NT2/D1 (cell line): ENCODE data around the gene WDR12.
A peak's percentile ranks its signal among the peaks of the same experiment; 100 is the strongest.
"Not testable (repeated sequence)": the region's sequence is repeated elsewhere in the genome, so short reads cannot be mapped to it uniquely, and the experiment has no call there.

Experiments
- DNase-seq: peaks from one replicate; pipeline ENCODE4 v3.0.0-alpha.2; 2011; ENCODE audit warnings: low read depth, low spot score
- H3K27me3 ChIP-seq: 2 replicates; pipeline ENCODE4 v1.6.0; 2011; ENCODE audit warnings: mild to moderate bottlenecking; ENCODE audit not compliant: insufficient read length, insufficient read depth
- H3K36me3 ChIP-seq: 2 replicates; pipeline ENCODE4 v1.6.1; 2011; ENCODE audit warnings: mild to moderate bottlenecking, low read length, mixed read lengths; ENCODE audit not compliant: insufficient read depth, insufficient read length
- H3K4me1 ChIP-seq: 2 replicates; pipeline ENCODE4 v1.5.1; 2011; ENCODE audit not compliant: insufficient read depth, insufficient read length
- H3K4me3 ChIP-seq: 2 replicates; pipeline ENCODE4 v1.5.1; 2011; ENCODE audit warnings: low read depth; ENCODE audit not compliant: insufficient read length
- H3K9ac ChIP-seq: 2 replicates; pipeline ENCODE4 v1.6.0; 2011; ENCODE audit warnings: low read depth; ENCODE audit not compliant: insufficient read length
- H3K9me3 ChIP-seq: 2 replicates; pipeline ENCODE4 v1.5.1; 2011; ENCODE audit warnings: mild to moderate bottlenecking, low read length; ENCODE audit not compliant: insufficient read depth
- SUZ12 ChIP-seq: IDR thresholded peaks from 2 replicates; pipeline ENCODE4 v1.6.1; 2011; ENCODE audit not compliant: insufficient read length, insufficient read depth; ENCODE audit errors: extremely low read depth
- YY1 ChIP-seq: IDR thresholded peaks from 2 replicates; pipeline ENCODE4 v1.6.1; 2011; ENCODE audit not compliant: insufficient read length, insufficient read depth
- ZNF274 ChIP-seq: IDR thresholded peaks from 2 replicates; pipeline ENCODE4 v1.6.1; 2011; ENCODE audit warnings: mild to moderate bottlenecking, low read depth, low read length

WDR12 gene

GRCh38 chr2:202911203-202911511 lies 316 bp downstream of the WDR12 start:
- Histone ChIP-seq H3K9me3 (no peaks in the 10 kb centered on the region), H3K36me3 (peaks cover 14% of the 10 kb centered on the region), H3K27me3 (no peaks in the 10 kb centered on the region), H3K4me3 (peak overlapping the region; percentile 87), H3K9ac (peak overlapping the region; percentile 93), H3K4me1 (no peaks in the 10 kb centered on the region)
- TF ChIP-seq YY1 (no peak), ZNF274 (no peak), SUZ12 (no peak)
- no peak for DNase-seq

GRCh38 chr2:202910698-202911097 lies 775 bp downstream of the WDR12 start:
- Histone ChIP-seq H3K27me3 (no peaks in the 10 kb centered on the region), H3K4me3 (peak overlapping the region; percentile 87), H3K9me3 (no peaks in the 10 kb centered on the region), H3K9ac (peak overlapping the region; percentile 93), H3K4me1 (no peaks in the 10 kb centered on the region), H3K36me3 (peaks cover 18% of the 10 kb centered on the region)
- no peak for DNase-seq
- no peak for TF ChIP-seq YY1
- no peak for TF ChIP-seq ZNF274
- no peak for TF ChIP-seq SUZ12

- H3K36me3 ChIP-seq = peaks cover 21% of the 10 kb centered on the region
- not testable (repeated sequence) for H3K4me1 ChIP-seq, H3K9me3 ChIP-seq, DNase-seq, H3K27me3 ChIP-seq
- peak overlapping the region; percentile 87 for H3K4me3 ChIP-seq
- peak overlapping the region; percentile 93 for H3K9ac ChIP-seq
Observed at GRCh38 chr2:202910250-202910649, 1.2 kb downstream of the WDR12 start.

DNA sequence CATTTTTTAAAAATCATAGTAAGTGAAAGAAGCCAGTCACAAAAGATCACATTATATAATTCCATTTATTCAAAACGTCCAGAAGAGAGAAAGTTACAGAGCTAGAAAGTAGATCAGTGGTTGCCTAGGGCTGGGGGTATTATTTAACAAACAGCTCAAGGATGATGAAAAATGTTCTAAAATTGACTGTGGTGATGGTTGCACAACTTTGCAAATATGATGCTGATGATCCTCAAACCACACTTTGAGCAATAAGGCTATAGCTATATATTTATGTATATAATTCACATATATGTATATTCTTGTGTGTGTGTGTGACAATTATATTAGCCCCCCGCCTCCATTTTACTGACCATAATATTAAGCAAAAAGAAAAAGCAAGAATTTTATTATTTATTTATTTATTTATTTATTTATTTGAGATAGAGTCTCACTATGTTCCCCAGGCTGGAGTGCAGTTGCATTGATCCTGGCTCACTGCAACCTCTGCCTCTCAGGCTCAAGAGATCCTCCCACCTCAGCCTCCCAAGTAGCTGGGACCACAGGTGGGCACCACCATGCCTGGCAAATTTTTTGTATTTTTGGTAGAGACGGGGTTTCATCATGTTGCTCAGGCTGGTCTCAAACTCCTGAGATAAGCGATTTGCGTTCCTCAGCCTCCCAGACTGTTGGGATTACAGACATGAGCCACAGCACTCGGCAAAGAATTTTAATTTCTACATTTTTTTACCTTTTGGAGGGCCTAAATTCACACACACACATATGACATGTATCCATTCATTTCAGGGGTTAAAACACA lies 1.9 kb downstream of the WDR12 start:
- H3K27me3 ChIP-seq = no peaks in the 10 kb centered on the region
- no peaks in the 10 kb centered on the region for H3K9me3 ChIP-seq
- TF ChIP-seq ZNF274 = no peak
- TF ChIP-seq YY1 = no peak
- no peak for TF ChIP-seq SUZ12
- no peak for DNase-seq
- no peak overlapping the region for H3K9ac ChIP-seq
- peaks cover 26% of the 10 kb centered on the region for H3K36me3 ChIP-seq
- H3K4me1 ChIP-seq = no peaks in the 10 kb centered on the region
- H3K4me3 ChIP-seq = peak overlapping the region; percentile 87

DNA sequence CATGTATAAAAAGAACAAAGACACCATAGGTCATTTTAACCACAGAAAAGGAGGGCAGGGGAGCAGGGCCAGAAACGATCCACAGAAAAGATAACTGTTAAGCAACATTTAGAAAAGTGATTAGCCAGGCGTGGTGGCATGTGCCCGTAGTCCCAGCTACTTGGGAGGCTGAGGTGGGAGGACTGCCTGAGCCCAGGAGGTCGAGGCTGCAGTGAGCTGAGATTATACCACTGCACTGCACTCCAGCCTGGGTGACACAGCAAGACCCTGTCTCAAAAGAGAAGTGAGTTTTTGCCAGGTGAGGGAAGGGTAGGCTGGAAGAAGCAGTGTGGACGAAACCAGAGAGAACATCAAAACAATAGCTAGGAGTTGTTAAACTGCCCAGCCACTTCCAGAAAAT lies 3.3 kb downstream of the WDR12 start:
- H3K9ac ChIP-seq = no peak overlapping the region
- H3K4me1 ChIP-seq = no peaks in the 10 kb centered on the region
- H3K9me3 ChIP-seq = no peaks in the 10 kb centered on the region
- TF ChIP-seq YY1 (no peak), ZNF274 (no peak), SUZ12 (no peak)
- no peaks in the 10 kb centered on the region for H3K27me3 ChIP-seq
- no peak overlapping the region for H3K4me3 ChIP-seq
- DNase-seq = no peak
- peaks cover 26% of the 10 kb centered on the region for H3K36me3 ChIP-seq

DNA sequence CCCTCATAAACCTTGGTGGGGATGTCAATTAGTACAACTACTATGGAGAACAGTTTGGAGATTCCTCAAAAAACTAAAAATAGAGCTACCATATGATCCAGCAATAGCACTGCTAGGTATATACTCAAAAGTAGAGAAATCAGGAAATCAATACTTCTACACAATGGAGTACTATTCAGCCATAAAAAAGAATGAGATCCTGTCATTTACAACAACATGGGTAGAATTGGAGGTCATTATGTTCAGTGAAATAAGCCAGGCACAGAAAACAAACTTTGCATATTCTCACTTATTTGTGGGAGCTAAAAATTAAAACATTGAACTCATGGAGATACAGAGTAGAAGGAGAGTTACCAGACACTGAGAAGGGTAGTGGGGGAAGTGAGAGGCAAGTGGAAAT lies 6.0 kb downstream of the WDR12 start:
- H3K4me1 ChIP-seq, H3K9ac ChIP-seq, DNase-seq, H3K27me3 ChIP-seq, H3K9me3 ChIP-seq, H3K4me3 ChIP-seq: not testable (repeated sequence)
- peaks cover 39% of the 10 kb centered on the region for H3K36me3 ChIP-seq

DNA sequence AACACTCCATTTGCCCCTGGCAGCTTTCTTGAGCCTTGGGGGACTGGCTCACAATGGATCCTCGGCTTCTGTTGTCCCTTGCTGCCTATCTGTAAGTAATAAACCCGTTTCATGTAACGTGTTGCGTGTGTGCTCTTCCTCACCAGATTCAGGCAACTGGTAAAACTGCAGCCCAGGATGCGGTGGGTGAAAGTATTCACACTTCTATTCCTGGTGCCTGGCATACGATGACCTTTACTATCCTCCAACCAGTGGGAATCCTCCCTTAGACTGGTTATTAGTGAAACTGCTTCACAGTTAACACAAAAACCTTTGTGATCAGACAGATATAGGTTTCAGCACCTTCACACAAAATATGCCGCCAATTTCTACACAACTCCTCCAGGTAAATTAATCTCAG lies 26.3 kb downstream of the WDR12 start:
- Histone ChIP-seq H3K4me3 (no peak overlapping the region), H3K27me3 (no peaks in the 10 kb centered on the region), H3K36me3 (peaks cover 84% of the 10 kb centered on the region), H3K9me3 (no peaks in the 10 kb centered on the region), H3K9ac (no peak overlapping the region), H3K4me1 (no peaks in the 10 kb centered on the region)
- DNase-seq = no peak
- TF ChIP-seq SUZ12 = no peak
- TF ChIP-seq ZNF274 = no peak
- no peak for TF ChIP-seq YY1

DNA sequence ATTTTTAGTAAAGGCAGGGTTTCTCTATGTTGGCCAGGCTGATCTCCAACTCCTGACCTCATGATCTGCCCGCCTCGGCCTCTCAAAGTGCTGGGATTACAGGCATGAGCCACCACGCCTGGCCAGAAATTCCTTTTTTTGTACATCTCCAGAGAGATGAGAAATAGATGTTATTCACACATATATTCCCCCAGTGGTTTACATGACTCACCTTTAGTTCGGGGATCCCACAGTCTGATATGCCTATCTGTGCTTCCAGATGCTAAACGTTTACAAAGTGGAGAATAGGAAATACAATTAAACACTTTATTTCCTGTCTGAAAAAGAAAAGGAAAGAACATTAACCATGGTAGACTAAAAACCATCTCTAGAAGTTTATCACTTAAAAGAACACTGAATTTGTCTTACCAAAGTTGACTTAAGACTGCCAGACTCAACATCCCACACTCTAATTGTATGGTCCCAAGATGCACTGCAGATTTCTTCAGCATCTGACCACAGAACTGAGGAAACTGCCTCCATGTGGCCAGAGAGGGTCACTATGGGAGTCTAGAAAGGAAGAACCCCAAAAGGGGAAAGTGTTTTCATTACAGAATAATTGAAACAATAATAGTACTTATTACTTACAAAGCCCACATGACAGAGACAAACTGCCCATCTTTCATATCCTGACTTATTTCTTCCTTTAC lies 27.3 kb downstream of the WDR12 start:
- H3K36me3 ChIP-seq = peaks cover 84% of the 10 kb centered on the region
- H3K9ac ChIP-seq = no peak overlapping the region
- H3K27me3 ChIP-seq = no peaks in the 10 kb centered on the region
- TF ChIP-seq ZNF274 (no peak), SUZ12 (no peak), YY1 (no peak)
- H3K9me3 ChIP-seq = no peaks in the 10 kb centered on the region
- DNase-seq = no peak
- H3K4me1 ChIP-seq = no peaks in the 10 kb centered on the region
- no peak overlapping the region for H3K4me3 ChIP-seq
